ENCODE data around the gene TNIK.

- no peak for TF ChIP-seq CTCF (IDR thresholded peaks at IDR 0.05; ENCODE audit: poor library complexity)
- TF ChIP-seq EZH2 (IDR thresholded peaks at IDR 0.05; ENCODE audit: borderline replicate concordance) = no peak
- no peak for TF ChIP-seq EZH2phosphoT487 (IDR thresholded peaks at IDR 0.05; ENCODE audit: low read depth, severe bottlenecking, unreplicated experiment)
Measured at GRCh38 chr3:171056528-171056927, 403.7 kb downstream of the TNIK start.

All from hepatocyte (in vitro differentiated cells).